Measurements from ENCODE around the gene PTPRK. TPM values are rescaled to one million over a fixed set of nuclear protein-coding genes. Genes with fewer than 3 reads are reported as not detected.
"Not testable (repeated sequence)": the region's sequence is repeated elsewhere in the genome, so short reads cannot be mapped to it uniquely, and the experiment has no call there.

The PTPRK gene
- total RNA-seq, 1 donor from 2014 or later: 48.4 TPM

DNA sequence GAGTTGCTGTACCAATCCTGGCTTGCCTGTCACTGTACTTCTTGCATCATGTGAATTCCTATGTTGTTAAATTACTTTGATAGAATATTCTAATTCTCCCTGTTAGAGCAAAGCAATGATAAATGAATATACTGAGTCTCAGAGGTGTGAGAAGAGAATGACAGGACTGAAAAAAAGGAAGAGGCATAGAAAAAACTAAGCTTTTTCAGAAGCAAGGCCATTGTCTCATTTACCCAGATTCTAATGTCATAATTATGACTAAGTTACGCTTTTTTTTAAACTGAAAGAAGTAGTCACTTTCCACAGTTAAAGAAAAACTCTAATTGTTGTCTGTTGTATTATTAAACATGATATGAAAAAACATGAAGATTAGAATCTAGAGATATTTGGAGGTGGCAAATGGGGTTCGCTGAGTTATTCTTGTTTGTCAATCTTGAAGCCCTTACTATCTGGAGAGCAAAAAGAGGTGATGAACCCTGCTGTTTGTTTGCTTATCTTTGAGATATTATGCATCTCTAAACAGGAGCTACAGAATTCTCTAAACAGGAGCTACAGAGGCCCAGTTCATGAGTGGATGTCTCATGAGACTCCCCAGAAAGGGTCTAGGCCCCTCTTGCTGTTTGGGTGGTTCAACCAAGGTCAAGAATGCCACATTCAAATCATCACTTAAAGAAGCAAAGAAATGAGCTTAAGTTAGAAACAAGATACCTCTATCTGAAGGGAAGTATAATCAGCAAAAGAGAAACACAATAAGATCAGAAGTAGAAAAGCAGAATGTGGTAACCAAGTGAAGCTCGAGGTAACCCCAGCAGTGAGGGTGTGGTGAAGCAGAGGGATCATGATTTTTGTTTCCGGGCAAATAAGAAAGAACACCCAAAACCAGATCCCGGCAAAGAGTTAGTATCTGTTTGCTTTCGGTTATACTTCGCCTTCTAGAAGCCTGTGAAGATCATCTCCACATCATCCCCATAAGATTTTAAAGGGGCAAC, 586.3 kb downstream of the PTPRK start:
- no peaks in the 10 kb centered on the region for H3K27me3 ChIP-seq (ENCODE audit: control insufficient read depth, insufficient read depth, low read length)
- no peak for TF ChIP-seq CTCF (IDR thresholded peaks at IDR 0.05; ENCODE audit: insufficient read depth, low read length, severe bottlenecking)
- no peak overlapping the region for H3K4me3 ChIP-seq (ENCODE audit: low read depth, low read length)
- DNase-seq (ENCODE audit: low read depth) (no peak), FAIRE-seq (no peak)
- no peaks in the 10 kb centered on the region for H3K36me3 ChIP-seq (ENCODE audit: control insufficient read depth, insufficient read depth, low read length)

DNA sequence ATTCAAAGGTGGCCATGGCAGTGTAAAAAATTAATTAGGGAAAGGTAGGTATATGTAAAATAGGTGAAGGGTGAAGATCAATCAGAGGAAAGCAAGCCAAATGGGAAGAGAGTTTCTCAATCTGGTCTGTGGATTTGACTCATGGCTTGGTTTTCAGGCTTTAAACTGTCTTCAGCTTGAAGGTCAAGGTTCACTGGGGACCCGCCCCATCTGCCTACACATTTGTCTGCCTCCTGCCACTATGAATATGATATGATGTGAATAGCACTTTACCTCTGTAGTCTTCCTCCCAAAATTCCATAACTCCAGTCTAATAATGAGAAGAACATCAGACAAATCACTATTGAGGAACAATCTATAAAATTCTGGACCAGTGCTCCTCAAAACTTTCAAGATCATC, 587.3 kb downstream of the PTPRK start:
- no peak overlapping the region for H3K4me3 ChIP-seq (ENCODE audit: low read depth, low read length)
- no peak for TF ChIP-seq CTCF (IDR thresholded peaks at IDR 0.05; ENCODE audit: insufficient read depth, low read length, severe bottlenecking)
- DNase-seq (ENCODE audit: low read depth) (no peak), FAIRE-seq (no peak)
- H3K36me3 ChIP-seq (ENCODE audit: control insufficient read depth, insufficient read depth, low read length): no peaks in the 10 kb centered on the region
- no peaks in the 10 kb centered on the region for H3K27me3 ChIP-seq (ENCODE audit: control insufficient read depth, insufficient read depth, low read length)

DNA sequence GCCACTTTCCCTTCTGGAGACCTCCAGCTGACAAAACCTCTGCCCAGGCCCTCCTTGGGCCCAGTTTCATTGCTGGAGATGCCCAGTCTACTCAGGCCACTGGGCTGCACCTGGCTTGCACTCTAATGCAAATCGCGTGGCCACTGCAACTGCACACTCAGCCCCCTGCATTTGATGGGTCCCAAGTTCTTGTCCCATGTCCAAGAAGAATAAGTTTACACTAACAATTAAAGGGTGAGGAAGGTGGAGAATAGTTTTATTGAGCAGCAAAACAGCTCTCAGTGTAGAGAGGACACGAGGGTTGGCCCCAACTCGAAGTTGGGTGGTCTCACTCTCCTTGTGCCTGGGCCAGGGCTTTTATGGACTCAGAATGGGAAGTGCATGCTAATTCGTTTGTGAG, 587.7 kb downstream of the PTPRK start:
- no peak overlapping the region for H3K4me3 ChIP-seq (ENCODE audit: low read depth, low read length)
- H3K27me3 ChIP-seq (ENCODE audit: control insufficient read depth, insufficient read depth, low read length): no peaks in the 10 kb centered on the region
- FAIRE-seq (no peak), DNase-seq (ENCODE audit: low read depth) (no peak)
- TF ChIP-seq CTCF (IDR thresholded peaks at IDR 0.05; ENCODE audit: insufficient read depth, low read length, severe bottlenecking): no peak
- H3K36me3 ChIP-seq (ENCODE audit: control insufficient read depth, insufficient read depth, low read length): no peaks in the 10 kb centered on the region

DNA sequence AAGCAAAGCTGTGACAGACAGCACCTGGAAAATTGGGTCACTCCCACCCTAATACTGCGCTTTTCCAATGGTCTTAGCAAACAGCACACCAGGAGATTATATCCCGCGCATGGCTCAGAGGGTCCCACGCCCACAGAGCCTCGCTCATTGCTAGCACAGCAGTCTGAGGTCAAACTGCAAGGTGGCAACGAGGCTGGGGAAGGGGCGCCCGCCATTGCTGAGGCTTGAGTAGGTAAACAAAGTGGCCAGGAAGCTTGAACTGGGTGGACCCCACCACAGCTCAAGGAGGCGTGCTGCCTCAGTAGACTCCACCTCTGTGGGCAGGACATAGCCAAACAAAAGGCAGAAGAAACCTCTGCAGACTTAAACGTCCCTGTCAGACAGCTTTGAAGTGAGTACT, 594.0 kb downstream of the PTPRK start:
- not testable (repeated sequence) for FAIRE-seq; H3K27me3 ChIP-seq (ENCODE audit: control insufficient read depth, insufficient read depth, low read length); H3K36me3 ChIP-seq (ENCODE audit: control insufficient read depth, insufficient read depth, low read length); H3K4me3 ChIP-seq (ENCODE audit: low read depth, low read length); DNase-seq (ENCODE audit: low read depth)

DNA sequence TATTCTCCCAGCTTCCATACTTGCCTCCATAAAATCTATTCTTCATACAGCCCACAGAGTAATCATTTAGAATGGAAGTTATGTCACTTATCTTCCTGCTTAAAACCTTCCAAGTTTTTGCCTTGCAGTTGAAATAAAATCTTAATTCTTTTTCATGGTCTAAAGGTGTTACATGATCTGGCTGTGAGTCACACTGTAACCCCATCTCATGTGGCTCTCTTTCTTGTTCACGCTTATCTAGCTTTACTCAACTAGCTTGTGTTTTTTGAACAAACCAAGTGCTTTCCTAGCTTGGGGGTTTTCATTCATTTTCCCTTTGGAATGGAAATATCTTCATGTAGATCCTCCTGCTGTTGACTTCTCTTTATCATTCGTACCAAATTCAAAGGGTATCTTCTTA, 596.0 kb downstream of the PTPRK start:
- no peaks in the 10 kb centered on the region for H3K36me3 ChIP-seq (ENCODE audit: control insufficient read depth, insufficient read depth, low read length)
- H3K27me3 ChIP-seq (ENCODE audit: control insufficient read depth, insufficient read depth, low read length): no peaks in the 10 kb centered on the region
- TF ChIP-seq CTCF (IDR thresholded peaks at IDR 0.05; ENCODE audit: insufficient read depth, low read length, severe bottlenecking): no peak
- peak; percentile 70 for DNase-seq (ENCODE audit: low read depth)
- H3K4me3 ChIP-seq (ENCODE audit: low read depth, low read length): no peak overlapping the region
- no peak for FAIRE-seq

- Histone ChIP-seq H3K4me3 (ENCODE audit: low read depth, low read length) (no peak overlapping the region), H3K36me3 (ENCODE audit: control insufficient read depth, insufficient read depth, low read length) (no peaks in the 10 kb centered on the region), H3K27me3 (ENCODE audit: control insufficient read depth, insufficient read depth, low read length) (no peaks in the 10 kb centered on the region)
- FAIRE-seq (no peak), DNase-seq (ENCODE audit: low read depth) (no peak)
- no peak for TF ChIP-seq CTCF (IDR thresholded peaks at IDR 0.05; ENCODE audit: insufficient read depth, low read length, severe bottlenecking)
Observed at GRCh38 chr6:127924031-127924430, 596.4 kb downstream of the PTPRK start.

Data from bronchial epithelial cell (primary cell).